HG03135 (cell line): Measurements from ENCODE around the gene CYP26C1.

Experiments
- ATAC-seq: cut with Tn5 transposase; IDR thresholded peaks from one replicate; pipeline ENCODE4 v1.9.1; 2021; ENCODE audit warnings: mild to moderate bottlenecking, moderate library complexity; ENCODE audit not compliant: unreplicated experiment

CYP26C1 gene

GRCh38 chr10:93063977-93064660, 3.5 kb downstream of the CYP26C1 start:
- no peak for ATAC-seq

- ATAC-seq: no peak
Observed at GRCh38 chr10:93064874-93065660, 4.5 kb downstream of the CYP26C1 start.

GRCh38 chr10:93065675-93066543, 5.3 kb downstream of the CYP26C1 start:
- no peak for ATAC-seq

GRCh38 chr10:93066544-93066913, 5.9 kb downstream of the CYP26C1 start:
- ATAC-seq: no peak

GRCh38 chr10:93067443-93068365, 7.1 kb downstream of the CYP26C1 start:
- ATAC-seq: no peak

GRCh38 chr10:93068411-93069244, 8.0 kb downstream of the CYP26C1 start:
- no peak for ATAC-seq

GRCh38 chr10:93069245-93069561, 8.6 kb downstream of the CYP26C1 start:
- no peak for ATAC-seq

GRCh38 chr10:93070378-93071176, 10.0 kb downstream of the CYP26C1 start:
- ATAC-seq: no peak

- ATAC-seq: no peak
Observed at GRCh38 chr10:93071177-93071472, 10.5 kb downstream of the CYP26C1 start.

- ATAC-seq: no peak
Observed at GRCh38 chr10:93071674-93072224, 11.2 kb downstream of the CYP26C1 start.

- ATAC-seq: no peak
Observed at GRCh38 chr10:93072225-93072712, 11.7 kb downstream of the CYP26C1 start.

GRCh38 chr10:93072713-93073538, 12.3 kb downstream of the CYP26C1 start:
- no peak for ATAC-seq

GRCh38 chr10:93073539-93074146, 13.0 kb downstream of the CYP26C1 start, which contains the start of gene CYP26A1:
Gene CYP26A1 (plus strand): TSS chr10:93073893. CDS start chr10:93073935, 42 bp downstream.
- no peak for ATAC-seq

GRCh38 chr10:93074147-93074596, 13.6 kb downstream of the CYP26C1 start:
- no peak for ATAC-seq

- ATAC-seq: no peak
Observed at GRCh38 chr10:93074597-93075368, 14.2 kb downstream of the CYP26C1 start.
